Ovary (tissue), 9 donors: Measurements from ENCODE around the gene BMPR1A. TPM values are rescaled to one million over a fixed set of nuclear protein-coding genes. Genes with fewer than 3 reads are reported as not detected.

Experiments
- DNase-seq, 5 donors: peaks; one replicate each; pipeline ENCODE4 v3.0.0-alpha.2; 2019 to 2020
- H3K27ac ChIP-seq, 2 donors: fragments of 200-600 bp; one replicate each; pipeline versions ENCODE4 v1.5.1 to v1.8.0; 2019 to 2022
- H3K27me3 ChIP-seq: fragments of 200-600 bp; one replicate; pipeline ENCODE4 v1.8.0; 2022
- H3K36me3 ChIP-seq: fragments of 200-600 bp; sonication (generic); one replicate; pipeline ENCODE4 v1.5.1; 2019
- H3K4me1 ChIP-seq: one replicate; pipeline ENCODE4 v1.8.1; 2013; ENCODE audit warnings: mild to moderate bottlenecking, moderate library complexity; ENCODE audit not compliant: insufficient read depth
- H3K4me3 ChIP-seq: fragments of 200-600 bp; sonication (generic); one replicate; pipeline ENCODE4 v1.5.1; 2017
- H3K9me3 ChIP-seq, 2 donors: fragments of 200-600 bp in 1 of 2; sonication (generic) in 1 of 2; one replicate each; pipeline versions ENCODE4 v1.5.1 to v1.8.1; 2013 to 2019; ENCODE audit warnings: mild to moderate bottlenecking in 1 of 2, moderate library complexity in 1 of 2
- EP300 ChIP-seq: sonication (generic); formaldehyde crosslinking; IDR thresholded peaks from one replicate; pipeline ENCODE4 v1.6.1; 2017; ENCODE audit warnings: antibody characterized with exemption
- POLR2A ChIP-seq: fragments of 450-650 bp; IDR thresholded peaks from one replicate; pipeline ENCODE4 v1.6.1; 2017; ENCODE audit warnings: antibody characterized with exemption, mild to moderate bottlenecking, moderate library complexity
- WGBS, 3 donors: extraction: QIAGEN DNeasy Blood & Tissue Kit in 1 of 3; methylation state at CpG; one replicate each; pipeline versions ENCODE4 v1.1.5 to v1.1.7; 2013 to 2017; 5-methylcytosine and 5-hydroxymethylcytosine counted together
- intact Hi-C, 4 donors: fragments of 100-400 bp; cut with DNase I; formaldehyde crosslinking; loops; one replicate each; pipeline versions ENCODE4 v1.11.0 to v1.15.1; 2022 to 2023
- polyA plus RNA-seq, 2 donors: library from polyadenylated mRNA; stranded (reverse); fragments of 200-250 nt in 1 of 2; fragments of 350-450 nt in 1 of 2; fragmentation: Illumina TruSeq in 1 of 2; extraction: RNeasy Lipid Tissue Mini Kit (QIAGEN cat#74804) in 1 of 2; gene quantifications; one replicate each; pipeline ENCODE4 v1.2.3, GENCODE V29; 2013 to 2014
- total RNA-seq, 7 donors: library from RNA; depleted of rRNA in 2 of 7; stranded (reverse); fragments of >200 nt in 2 of 7; fragmentation: NEBNext Ultra II Directional in 3 of 7; extraction: Animal tissue kit (Norgen Biotek cat#: 25700) in 3 of 7; gene quantifications; one replicate each; pipeline versions ENCODE4 v1.1.0 to v1.2.4, GENCODE V29; 2016 to 2023
- TF ChIP-seq, protein P1 (sequence below), 3 donors: fragments of 450-650 bp in 2 of 3; fragments of 200-600 bp in 1 of 3; IDR thresholded peaks; one replicate each; pipeline versions ENCODE4 v1.5.1 to v1.8.0; 2016 to 2022; ENCODE audit warnings: antibody characterized with exemption in 3 of 3, mild to moderate bottlenecking in 1 of 3
- donor health status: DM: no; HTN: no; CAD: no; lungs with moderate emphysema.
- donor health status: DM: no; HTN: no; CAD: no.
- donor health status: Bipolar disorder and iron deficiency.
- donor health status: DM: yes; HTN: yes; CAD: no.
- donor health status: DM: no; HTN: no; CAD: no.
- donor health status: DM: yes; HTN: yes; CAD: no.

BMPR1A gene
- total and polyA plus RNA-seq, 9 donors: 19.0 to 77.9 (median 55.8) TPM

DNA sequence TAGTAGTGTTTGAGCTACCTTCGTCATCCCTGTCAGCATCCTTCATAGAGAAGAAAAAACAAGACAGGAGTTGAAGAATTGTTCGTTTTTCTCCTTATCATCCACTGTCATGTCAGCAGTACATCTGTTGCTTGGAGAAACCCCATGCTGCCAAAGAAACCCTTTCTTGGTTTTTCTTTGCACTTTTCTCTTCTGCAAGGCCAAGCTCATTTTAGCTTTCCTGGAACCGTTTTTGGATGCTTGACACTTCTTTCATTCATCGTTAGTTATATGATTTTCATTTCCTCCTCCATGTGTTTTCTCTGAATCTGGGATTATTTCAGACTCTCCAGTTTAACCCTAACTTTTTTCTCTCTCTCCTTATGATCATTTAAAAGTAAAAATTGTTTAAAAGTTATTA, 142.1 kb downstream of the BMPR1A start:
- intact Hi-C loops: loop anchor here in 3 of 4 donors (5.0 kb wide), 1 partner anchor 186 kb away; no protein-coding TSS in a partner anchor
- H3K4me1 ChIP-seq: peaks cover 6% of the 10 kb centered on the region
- no peak overlapping the region for H3K27ac ChIP-seq
- WGBS, 3 donors: 44 to 47% (median 44%) methylated on average over 4 of the region's 4 CpGs
- no peak for DNase-seq
- no peaks in the 10 kb centered on the region for H3K36me3 ChIP-seq
- no peak for TF ChIP-seq EP300
- no peak for TF ChIP-seq POLR2A
- TF ChIP-seq, protein P1, sequence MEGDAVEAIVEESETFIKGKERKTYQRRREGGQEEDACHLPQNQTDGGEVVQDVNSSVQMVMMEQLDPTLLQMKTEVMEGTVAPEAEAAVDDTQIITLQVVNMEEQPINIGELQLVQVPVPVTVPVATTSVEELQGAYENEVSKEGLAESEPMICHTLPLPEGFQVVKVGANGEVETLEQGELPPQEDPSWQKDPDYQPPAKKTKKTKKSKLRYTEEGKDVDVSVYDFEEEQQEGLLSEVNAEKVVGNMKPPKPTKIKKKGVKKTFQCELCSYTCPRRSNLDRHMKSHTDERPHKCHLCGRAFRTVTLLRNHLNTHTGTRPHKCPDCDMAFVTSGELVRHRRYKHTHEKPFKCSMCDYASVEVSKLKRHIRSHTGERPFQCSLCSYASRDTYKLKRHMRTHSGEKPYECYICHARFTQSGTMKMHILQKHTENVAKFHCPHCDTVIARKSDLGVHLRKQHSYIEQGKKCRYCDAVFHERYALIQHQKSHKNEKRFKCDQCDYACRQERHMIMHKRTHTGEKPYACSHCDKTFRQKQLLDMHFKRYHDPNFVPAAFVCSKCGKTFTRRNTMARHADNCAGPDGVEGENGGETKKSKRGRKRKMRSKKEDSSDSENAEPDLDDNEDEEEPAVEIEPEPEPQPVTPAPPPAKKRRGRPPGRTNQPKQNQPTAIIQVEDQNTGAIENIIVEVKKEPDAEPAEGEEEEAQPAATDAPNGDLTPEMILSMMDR (IDR thresholded peaks at IDR 0.05): no peak
- H3K9me3 ChIP-seq: no peaks in the 10 kb centered on the region
- no peaks in the 10 kb centered on the region for H3K27me3 ChIP-seq
- H3K4me3 ChIP-seq: no peak overlapping the region

DNA sequence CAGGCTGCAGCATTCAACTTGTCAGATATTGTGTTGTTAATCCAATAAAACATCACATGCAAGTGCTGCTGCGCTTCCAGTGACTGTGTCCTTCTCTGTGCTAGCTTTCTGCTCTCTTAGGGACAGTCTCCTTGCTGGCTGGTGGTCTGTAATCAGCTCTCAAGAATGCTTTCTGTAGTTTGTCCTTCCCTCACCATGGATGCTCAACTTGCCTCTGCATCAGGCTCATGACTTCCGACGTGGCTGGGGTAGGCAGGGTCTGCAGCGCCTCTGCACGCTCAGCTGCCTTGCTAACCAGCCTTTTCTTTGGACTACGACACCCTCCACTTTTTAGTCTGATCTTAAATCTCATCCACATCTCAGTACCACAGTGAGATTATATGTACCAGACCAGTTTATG, 142.7 kb downstream of the BMPR1A start:
- no peak overlapping the region for H3K27ac ChIP-seq
- DNase-seq: no peak
- 74 to 76% (median 76%) methylated on average over 6 of the region's 6 CpGs for WGBS, 3 donors
- no peaks in the 10 kb centered on the region for H3K9me3 ChIP-seq
- peaks cover 6% of the 10 kb centered on the region for H3K4me1 ChIP-seq
- no peaks in the 10 kb centered on the region for H3K27me3 ChIP-seq
- intact Hi-C loops: loop anchor here in 3 of 4 donors (5.0 kb wide), 1 partner anchor 187 kb away; no protein-coding TSS in a partner anchor
- TF ChIP-seq, protein P1 (IDR thresholded peaks at IDR 0.05): no peak
- no peak for TF ChIP-seq EP300
- no peak for TF ChIP-seq POLR2A
- H3K36me3 ChIP-seq: no peaks in the 10 kb centered on the region
- H3K4me3 ChIP-seq: no peak overlapping the region

DNA sequence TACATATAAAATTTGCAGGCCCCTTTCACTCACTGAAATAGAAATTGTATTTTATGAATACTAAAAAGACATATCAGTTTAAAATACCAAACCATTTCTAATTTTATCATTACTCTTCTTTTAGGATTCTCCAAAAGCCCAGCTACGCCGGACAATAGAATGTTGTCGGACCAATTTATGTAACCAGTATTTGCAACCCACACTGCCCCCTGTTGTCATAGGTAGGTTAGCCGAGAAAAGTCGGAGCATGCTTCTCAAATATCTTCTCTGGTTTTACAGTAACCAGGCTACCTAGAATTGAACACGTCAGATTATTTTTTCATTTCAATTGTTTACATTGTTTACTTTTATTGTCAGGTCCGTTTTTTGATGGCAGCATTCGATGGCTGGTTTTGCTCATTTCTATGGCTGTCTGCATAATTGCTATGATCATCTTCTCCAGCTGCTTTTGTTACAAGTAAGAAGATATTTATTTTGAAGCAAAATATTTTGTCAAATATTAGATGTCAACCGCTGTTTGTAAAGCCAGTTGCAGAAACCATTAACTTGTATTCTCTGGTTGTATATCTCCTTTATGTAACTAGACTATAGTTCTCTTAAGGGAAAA, 143.4 kb downstream of the BMPR1A start:
- Histone ChIP-seq H3K4me1 (peaks cover 6% of the 10 kb centered on the region), H3K27ac (no peak overlapping the region), H3K27me3 (no peaks in the 10 kb centered on the region), H3K36me3 (no peaks in the 10 kb centered on the region), H3K9me3 (no peaks in the 10 kb centered on the region), H3K4me3 (no peak overlapping the region)
- intact Hi-C loops: loop anchor here in 3 of 4 donors (5.0 kb wide), 2 partner anchors 187 to 207 kb away; no protein-coding TSS in a partner anchor
- DNase-seq: peak; percentile 45 to 79 (median 57)
- no peak for TF ChIP-seq POLR2A
- TF ChIP-seq, protein P1 (IDR thresholded peaks at IDR 0.05): peak; percentile 35 to 82 (median 81)
- WGBS, 3 donors: 3 to 10% (median 4%) methylated on average over 9 of the region's 9 CpGs

DNA sequence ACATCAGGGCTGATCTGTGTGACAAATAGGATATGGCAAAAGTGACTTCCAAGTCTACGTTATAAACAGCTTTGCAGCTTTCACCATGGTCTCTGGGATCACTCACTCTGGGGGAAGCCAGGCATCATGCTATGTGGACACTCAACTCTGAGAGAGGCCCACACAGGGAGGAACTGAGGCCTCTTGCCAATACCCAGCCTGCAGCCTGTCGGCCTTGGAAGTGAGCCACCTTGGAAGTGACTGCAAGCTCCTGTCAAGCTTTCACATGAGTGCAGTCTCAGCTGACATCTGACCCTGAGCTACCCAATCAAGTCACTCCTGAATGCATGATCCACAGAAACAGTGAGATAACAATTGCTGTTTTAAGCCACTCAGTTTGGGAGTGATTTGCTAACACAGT, 144.5 kb downstream of the BMPR1A start:
- peaks cover 6% of the 10 kb centered on the region for H3K4me1 ChIP-seq
- 27 to 28% (median 27%) methylated on average over 2 of the region's 2 CpGs for WGBS, 3 donors
- H3K4me3 ChIP-seq: no peak overlapping the region
- no peaks in the 10 kb centered on the region for H3K27me3 ChIP-seq
- peak overlapping the region in 1 of 2 donors; percentile 34 for H3K27ac ChIP-seq
- peak; percentile 57 to 84 (median 72) for DNase-seq
- TF ChIP-seq EP300 (no peak), POLR2A (no peak)
- TF ChIP-seq, protein P1 (IDR thresholded peaks at IDR 0.05): no peak
- intact Hi-C loops: loop anchor here in 1 of 4 donors (5.0 kb wide), 1 partner anchor 209 kb away; no protein-coding TSS in a partner anchor
- no peaks in the 10 kb centered on the region for H3K9me3 ChIP-seq
- no peaks in the 10 kb centered on the region for H3K36me3 ChIP-seq
